EH (cell line): Measurements from ENCODE around the gene SERHL2.
"Not testable (repeated sequence)": the region's sequence is repeated elsewhere in the genome, so short reads cannot be mapped to it uniquely, and the experiment has no call there.

Source experiments
- DNase-seq: peaks from one replicate; pipeline ENCODE4 v3.0.0-alpha.2; 2015; ENCODE audit warnings: low read depth

Gene SERHL2

DNA sequence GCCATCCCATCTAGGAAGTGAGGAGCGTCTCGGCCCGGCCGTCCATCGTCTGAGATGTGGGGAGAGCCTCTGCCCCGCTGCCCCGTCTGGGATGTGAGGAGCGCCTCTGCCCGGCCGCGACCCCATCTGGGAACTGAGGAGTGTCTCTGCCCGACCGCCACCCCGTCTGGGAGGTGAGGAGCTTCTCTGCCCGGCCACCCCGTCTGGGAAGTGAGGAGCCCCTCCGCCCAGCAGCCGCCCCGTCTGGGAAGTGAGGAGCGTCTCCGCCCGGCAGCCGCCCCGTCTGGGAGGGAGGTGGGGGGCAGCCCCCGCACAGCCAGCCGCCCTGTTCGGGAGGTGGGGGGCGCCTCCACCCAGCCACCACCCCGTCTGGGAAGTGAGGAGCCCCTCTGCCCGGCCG, 53.9 kb downstream of the SERHL2 start:
- not testable (repeated sequence) for DNase-seq

DNA sequence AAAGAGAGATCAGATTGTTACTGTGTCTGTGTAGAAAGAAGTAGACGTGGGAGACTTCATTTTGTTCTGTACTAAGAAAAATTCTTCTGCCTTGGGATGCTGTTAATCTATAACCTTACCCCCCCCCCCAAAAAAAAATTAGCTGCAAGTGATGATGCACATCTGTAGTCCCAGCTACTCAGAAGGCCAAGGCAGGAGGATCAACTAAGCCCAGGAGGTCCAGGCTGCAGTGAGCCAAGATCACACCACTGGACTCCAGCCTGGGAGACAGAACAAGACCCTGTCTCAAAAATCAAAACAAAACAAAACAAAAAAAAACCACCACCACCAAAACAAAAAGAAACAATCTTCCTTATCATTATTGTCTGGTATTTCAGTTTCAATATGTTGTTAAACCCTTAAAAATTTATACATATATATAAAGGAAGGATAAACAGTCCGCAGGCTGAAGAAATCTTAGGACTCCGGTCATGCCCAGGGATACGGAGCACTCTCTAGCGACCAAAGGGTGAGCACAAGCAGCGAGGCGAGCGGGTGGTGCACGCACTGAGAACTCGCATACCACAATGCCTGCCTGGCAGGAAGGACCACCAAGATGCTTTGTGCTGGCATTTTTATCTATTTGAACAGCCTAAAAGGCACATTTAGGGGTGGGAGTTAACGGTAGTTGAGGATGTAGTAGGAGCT, 54.5 kb downstream of the SERHL2 start:
- no peak for DNase-seq

DNA sequence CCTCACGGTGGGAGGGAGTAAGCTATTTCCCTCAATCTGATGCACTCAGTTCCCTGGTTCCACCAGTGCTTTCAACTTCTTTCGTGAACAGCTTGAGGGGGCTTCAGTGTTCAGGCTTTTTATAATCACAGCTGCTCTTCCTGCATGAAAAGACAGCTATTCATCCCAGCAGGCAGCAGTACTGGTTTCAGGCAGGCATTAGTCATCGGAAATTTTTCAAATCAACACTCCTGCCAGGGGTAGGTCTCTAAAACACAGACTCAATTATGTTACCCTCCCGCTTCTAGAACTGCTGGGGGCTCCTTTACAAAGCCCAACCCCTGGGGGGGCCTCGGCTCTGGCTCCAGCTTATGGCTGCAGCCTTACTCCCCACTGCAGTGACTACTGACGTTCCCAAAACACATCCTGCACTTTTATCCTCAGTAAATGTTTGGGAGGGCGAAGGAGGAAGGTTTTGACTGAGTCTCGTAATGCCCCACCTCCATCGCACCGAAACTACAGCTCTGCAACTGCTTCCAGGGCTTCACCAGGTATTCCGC, 55.1 kb downstream of the SERHL2 start:
- DNase-seq, result peak; percentile 65

DNA sequence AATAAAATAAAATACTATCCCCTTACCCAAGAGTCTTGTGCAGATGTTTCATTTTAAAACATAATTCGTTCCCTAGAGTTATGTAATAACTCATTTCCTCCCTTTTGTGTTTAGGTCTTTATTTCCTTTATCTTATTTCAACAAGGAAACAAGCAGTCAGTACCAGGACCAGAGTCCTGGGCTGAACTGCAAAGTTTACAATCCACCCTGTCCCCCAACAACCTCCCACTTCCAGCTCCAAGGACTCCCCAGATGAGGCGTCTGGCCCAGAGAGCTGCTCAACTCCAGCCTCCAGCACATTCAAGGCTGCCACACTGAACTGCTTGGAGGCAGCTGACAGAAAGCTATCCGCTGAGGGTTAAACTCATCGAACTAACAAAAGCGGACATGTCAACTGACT, 56.4 kb downstream of the SERHL2 start:
- no peak for DNase-seq

DNA sequence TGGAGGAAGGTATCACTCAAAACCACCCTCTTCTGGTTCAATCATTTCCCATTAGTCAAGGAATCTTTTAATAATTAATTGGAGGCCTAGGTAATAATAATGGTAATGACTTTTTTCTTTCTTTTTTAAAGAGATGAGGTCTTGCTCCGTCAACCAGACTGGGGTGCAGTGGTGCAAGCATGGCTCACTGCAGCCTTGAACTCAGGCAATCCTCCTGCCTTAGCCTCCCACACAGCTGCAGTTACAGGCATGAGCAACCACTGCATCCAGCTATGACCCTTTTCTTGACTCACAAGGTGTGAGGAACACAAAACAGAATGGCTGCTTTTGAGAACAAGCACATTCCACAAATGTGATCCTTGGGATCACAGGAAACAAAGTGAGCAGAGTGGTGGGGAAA, 57.3 kb downstream of the SERHL2 start:
- DNase-seq, result no peak

DNA sequence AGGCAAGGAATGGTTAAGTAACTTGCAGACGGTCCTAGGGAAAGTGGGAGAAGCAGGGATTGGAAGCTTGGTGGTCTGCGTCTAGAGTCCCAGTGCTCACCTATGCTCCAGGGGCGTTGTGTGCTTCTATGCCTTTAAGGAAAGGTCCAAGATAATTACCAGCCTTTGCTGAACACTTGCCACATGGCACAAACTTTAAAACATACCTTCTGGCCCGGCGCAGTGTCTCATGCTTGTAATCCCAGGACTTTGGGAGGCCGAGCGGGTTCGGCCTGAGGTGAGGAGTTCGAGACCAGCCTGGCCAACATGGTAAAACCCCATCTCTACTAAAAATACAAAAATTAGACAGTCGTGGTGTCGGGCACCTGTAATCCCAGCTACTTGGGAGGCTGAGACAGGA, 58.6 kb downstream of the SERHL2 start:
- DNase-seq, result no peak

DNA sequence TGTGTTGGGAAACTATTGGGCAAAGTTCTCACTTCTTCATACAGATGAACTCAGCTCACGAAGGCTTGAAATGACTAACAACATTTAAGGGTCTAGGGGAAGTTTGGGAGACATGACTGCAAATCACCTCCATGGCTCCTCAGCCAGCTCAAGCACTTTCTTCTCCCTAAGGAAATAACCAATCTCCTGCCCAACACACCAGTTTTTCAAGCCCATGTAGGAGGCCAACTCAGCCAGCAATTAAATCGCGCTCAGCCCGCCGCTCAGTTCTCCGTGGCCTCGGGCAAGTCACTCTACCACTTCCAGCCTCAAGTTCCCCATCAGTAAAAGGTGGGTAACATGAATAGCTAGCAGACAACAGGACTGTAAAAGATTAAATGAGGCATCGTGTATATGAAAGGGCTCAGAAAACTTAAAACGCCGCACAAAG, 60.1 kb downstream of the SERHL2 start:
- peak; percentile 55 for DNase-seq

DNA sequence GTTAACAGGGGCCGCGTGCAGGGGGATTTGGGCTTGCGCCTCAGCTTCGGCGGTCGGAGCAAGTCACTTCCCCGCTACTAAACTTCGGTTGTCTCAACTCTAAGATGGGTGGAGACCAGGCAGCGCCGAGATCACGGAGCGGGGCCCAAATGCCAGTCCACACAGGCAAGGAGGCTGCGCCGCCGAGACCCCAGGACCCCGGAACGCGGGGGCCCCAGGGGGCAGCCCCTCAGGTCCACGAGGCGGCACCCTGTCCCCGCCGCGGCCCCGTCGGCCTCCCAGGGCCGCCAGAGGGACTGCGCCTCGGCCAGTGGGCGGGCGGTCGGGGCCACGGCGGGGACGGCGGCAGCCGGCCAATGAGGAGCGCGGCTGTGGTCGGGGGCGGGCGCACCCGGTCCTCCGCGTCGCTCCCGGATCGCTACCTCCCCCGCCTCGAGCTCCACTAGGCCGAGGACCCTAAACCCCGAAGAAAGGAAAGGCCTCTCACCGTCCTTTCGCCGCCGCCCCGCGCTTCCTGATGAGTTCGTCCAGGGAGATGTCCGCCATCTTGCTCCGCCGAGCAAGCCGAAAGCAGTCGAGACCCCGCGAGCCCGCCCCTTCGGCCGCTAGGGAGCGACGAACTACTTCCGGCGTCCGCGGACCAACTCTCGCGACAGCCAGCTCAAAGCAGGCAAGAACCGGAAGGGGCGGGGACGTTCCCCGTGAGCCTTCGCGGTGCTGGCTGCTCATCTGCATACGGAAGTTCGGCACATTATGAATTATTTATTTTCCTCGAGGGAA, 60.7 kb downstream of the SERHL2 start, which contains the start of gene POLDIP3:
POLDIP3 (minus strand) TSS at position 572 of the 780 bp plus-strand sequence; CDS start at position 546, 26 bp downstream.
- peak; percentile 98 for DNase-seq

DNA sequence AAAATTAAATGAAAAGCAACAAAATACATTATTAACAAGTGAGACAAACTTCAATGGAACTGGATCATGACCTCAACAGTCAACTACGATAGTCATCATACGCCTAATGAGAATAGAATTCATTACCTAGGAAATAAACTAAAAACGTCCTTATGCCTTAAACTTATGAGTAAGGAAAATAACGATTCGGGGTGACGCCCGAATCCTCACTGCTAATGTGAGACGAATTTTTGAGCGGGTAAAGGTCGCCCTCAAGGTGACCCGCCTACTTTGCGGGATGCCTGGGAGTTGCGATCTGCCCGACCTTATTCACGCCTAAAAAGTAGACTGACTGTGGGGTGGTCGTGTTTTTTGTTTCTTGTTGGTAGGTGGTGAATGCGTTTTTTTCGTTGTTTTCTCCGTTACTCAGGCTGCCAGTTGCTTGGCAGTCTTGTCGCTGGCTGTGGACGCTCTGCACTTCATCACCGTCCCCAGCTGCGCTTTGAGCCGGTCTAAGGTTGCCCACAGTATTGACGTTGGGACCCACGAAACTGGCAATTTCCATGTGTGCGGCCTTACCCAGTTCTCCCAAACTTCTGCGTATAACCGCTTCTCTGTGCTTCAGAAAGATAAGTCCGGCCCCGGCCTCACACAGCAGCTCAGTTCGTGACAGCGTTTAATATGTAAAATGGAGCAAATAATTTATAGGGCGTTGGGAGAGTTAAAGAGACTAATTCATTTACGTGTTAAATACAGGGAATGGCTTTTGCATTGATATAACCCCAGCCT, 61.5 kb downstream of the SERHL2 start:
- peak; percentile 99 for DNase-seq

DNA sequence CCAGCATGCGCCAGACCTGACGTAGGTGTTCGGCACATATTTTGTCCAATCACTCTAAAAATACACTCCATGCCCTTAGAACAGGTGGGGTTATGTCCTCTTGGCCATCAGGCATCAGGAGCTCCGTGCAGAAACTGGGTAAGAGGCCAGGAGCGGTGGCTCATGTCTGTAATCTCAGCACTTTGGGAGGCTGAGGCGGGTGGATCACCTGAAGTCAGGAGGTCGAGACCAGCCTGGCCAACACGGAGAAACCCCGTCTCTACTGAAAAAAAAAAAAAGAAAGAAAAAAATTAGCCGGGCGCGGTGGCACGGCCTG, 62.1 kb downstream of the SERHL2 start:
- not testable (repeated sequence) for DNase-seq

DNA sequence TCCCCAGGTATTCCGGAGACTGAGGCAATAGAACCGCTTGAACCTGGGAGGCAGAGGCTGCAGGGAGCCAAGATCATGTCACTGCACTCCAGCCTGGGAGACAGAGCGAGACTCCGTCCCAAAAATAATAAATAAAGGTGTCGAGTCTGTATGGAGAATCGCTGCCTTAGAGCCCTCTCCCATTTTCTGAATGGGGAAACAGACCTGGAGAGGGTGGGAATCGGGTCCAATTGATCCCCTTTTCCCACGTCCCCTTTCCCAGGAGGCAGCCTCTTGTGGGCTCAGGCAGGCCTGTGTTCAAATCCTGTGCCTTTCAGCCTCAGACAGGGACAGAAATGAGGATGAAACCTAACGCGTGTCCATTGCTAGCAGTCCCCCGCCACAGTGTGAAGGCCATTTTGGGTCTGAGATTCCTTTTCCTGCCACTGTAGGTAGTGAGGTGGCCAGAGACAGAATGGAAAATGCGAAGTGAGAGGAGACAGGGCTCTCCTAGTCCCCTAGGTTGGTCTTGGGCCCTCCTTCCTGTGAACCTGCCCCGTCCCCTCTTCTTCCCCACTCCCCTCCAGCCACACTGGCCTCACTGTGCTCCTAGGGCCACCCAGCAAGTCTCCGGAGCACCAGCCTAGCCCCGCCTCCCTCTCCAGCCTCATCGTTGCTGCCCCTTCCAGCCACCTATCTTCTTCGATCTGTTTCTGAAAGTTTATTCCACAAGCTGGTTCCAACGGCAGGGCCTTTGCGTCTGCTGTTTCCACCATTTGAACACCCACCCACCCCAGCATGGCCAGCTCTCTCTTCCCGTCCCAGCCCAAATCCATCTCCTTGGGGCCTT, 63.6 kb downstream of the SERHL2 start:
- DNase-seq, result no peak

DNA sequence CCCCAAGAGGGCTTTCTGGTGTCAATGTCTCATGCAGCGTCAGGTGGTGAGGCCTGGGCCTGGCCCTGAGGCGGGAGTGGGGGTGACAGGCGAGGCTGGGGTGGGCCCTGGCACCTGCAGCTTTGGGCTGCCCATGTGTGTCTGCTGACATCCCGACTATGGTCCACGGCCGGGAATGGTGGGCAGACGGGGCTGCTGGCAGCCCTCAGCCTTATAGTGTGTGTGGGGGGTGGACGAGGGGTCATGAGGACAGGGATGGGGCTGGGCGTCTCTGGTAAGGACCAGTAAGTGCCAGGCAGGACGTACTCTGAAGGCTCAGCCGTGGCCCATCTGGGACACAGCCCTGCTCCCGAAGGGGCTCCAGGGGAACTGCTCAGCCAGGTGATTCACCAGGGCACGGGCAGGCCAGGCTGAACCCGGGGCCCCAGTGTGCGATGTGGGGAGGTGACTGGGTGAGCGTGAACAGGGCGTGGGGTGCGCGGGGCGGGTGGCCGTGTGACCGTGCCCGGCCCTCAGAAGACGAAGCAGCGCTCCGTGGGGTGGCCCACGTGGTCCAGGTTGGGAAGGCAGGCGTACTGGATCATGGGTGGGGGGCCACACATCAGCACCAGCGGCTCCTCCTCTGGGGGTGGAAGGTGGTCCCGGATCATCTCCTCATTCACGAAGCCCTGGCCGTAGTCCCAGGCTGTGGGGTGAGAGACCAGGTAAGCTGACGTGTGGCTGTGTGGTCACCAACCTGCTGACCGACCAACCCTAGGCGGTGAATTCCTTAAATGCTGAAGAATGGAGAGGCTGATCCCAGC, 65.7 kb downstream of the SERHL2 start:
- DNase-seq, result no peak

DNA sequence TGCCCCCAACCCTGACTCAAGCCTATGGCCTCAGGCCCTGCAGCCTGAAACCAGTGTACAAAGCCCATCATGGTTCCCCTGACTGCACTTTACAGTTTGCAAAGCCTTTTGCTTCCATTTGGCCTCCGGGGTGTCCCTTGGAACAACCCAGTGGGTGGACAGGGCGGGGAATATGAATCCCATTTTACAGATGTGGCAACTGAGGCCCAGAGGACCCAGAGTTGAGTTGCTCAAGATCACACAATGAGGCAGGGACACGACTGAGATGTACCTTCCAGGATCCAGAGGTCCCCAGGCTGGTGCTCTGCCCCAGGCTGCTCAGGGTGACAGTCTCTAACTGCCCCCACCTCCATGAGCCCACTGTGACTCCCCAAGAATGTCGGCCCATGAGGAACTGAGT, 66.3 kb downstream of the SERHL2 start:
- DNase-seq, result no peak

DNA sequence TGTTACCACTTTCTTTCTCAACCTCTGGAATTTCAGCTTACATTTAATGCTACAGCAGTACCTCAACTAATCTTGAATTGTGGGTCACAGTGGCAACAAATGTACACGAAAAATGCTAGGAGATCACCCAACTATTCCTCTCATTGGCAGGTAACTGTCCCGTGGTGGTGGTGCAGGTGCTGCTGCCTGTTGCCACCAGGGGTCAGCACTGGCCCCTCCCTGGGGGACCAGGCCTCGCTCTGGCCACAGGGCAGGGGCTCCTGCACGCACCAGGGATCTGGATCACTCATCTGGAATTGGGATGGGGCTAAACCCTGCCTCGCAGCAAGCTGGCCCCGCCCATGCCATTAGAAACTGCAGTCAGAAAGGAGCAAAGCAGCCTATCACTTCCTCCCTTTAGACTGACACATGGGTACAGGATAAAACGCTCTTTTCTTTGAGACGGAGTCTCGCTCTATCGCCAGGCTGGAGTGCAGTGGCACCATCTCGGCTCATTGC, 67.8 kb downstream of the SERHL2 start:
- peak; percentile 82 for DNase-seq

DNA sequence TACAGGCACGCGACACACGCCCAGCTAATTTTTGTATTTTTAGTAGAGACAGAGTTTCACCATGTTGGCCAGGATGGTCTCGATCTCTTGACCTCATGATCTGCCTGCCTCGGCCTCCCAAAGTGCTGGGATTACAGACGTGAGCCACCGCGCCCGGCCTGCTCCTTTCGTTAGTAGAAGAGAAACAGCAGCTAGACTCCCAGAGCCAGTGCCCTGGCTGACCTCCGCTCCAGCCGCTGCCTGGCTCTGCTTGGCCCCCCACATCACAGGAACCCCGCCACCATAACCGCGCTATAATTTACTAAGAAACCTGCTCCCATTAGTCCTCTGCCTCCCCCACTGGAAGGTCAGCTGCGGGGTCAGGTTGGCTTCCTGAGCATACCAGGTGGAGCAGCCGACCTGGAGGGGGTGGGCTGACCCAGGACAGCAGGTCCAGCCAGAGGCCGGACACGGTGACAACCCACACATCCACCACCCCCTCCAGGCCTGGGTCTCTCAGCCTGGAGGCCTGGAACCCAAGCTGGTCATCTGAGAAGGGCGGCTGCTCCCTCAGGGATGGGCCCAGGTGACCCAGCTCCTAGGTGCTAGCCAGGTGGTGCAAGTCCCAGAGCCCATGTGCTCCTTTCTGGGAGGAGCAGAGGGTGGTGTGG, 68.4 kb downstream of the SERHL2 start:
- no peak for DNase-seq

DNA sequence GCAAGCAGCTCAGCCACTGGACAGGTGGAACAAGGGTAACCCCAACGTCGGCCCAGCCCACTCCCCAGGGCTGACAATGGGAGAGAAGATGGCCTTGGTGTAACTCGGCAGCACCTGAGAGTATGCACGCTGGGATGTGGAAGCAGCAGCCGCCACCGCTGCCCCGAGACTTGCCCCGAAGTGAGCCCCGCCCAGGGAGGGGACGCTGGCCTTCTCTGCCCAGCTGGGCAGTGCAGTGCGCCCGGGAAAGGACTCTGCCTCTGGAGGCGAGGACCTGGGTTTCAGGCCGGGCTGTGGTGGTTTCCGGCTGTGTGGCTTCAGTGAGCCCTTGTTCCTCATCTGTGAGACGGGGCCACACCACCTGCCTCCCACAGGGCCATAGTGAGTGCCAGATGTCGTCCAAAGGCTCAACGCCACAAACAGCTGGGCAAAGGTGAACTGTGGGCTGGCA, 69.6 kb downstream of the SERHL2 start:
- no peak for DNase-seq
